ENCODE measurements around the gene HES5. TPM values are rescaled to one million over a fixed set of nuclear protein-coding genes. Genes with fewer than 3 reads are reported as not detected.

The HES5 gene
- total RNA-seq, 1 experiment from 2014 or later, result 0.84 TPM

DNA sequence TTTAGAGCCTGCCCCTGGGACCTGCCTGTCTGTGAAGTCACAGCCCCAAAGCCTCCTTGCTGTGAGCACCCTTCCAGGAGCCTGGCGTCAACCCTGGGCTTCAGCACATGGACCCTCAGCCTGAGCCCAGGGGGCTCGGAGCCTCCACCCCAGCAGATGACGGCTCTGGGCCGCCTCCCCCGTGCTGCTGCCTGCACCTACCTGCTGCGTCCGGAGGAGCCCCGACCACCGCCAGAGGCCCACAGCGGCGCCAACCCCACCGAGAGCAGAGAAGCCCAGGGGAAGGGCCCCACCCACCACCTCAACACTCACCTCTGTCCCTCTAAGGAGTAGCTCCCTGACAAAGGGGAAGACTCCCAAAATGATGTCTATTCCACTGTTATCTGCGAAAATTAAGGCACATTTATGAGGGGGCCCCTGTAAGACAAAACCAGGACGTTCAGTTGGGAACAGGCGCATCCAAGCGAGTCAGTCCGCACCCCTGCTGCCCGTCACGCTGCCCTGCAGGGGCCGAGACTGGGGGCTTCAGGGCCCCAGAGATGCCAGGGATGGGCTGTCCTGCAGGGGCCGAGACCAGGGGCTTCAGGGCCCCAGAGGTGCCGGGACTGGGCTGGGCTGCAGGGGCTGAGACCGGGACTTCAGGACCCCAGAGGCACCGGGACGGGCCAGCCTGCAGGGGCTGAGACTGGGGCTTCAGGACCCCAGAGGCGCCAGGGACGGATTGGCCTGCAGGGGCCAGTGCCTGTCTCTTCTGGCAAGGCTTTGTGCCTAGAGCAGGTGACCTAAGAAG is 19.5 kb downstream of the HES5 start:
- H3F3A ChIP-seq (ENCODE audit: low read length, unreplicated experiment), result no peaks in the 10 kb centered on the region
- no peak overlapping the region for H3K9ac ChIP-seq (ENCODE audit: low read length)
- CTCF ChIA-PET, result no interaction called here
- H3K4me3 ChIP-seq (ENCODE audit: low read length), result no peak overlapping the region
- peaks cover 54% of the 10 kb centered on the region for H3K36me3 ChIP-seq (ENCODE audit: low read depth, low read length)
- H4K20me1 ChIP-seq (ENCODE audit: low read length), result no peaks in the 10 kb centered on the region
- H3K4me2 ChIP-seq (ENCODE audit: low read length), result no peak overlapping the region
- H3K9me3 ChIP-seq (ENCODE audit: low read length), result no peaks in the 10 kb centered on the region
- H3K79me2 ChIP-seq (ENCODE audit: low read length), result no peaks in the 10 kb centered on the region
- BruUV-seq (replicated peaks), result no TSS peak
- no peak overlapping the region for H3K27ac ChIP-seq (ENCODE audit: low read length)
- intact Hi-C loops (cut with micrococcal nuclease), result no loop called here
- TF ChIP-seq, protein P1, sequence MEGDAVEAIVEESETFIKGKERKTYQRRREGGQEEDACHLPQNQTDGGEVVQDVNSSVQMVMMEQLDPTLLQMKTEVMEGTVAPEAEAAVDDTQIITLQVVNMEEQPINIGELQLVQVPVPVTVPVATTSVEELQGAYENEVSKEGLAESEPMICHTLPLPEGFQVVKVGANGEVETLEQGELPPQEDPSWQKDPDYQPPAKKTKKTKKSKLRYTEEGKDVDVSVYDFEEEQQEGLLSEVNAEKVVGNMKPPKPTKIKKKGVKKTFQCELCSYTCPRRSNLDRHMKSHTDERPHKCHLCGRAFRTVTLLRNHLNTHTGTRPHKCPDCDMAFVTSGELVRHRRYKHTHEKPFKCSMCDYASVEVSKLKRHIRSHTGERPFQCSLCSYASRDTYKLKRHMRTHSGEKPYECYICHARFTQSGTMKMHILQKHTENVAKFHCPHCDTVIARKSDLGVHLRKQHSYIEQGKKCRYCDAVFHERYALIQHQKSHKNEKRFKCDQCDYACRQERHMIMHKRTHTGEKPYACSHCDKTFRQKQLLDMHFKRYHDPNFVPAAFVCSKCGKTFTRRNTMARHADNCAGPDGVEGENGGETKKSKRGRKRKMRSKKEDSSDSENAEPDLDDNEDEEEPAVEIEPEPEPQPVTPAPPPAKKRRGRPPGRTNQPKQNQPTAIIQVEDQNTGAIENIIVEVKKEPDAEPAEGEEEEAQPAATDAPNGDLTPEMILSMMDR (conservative IDR thresholded peaks at IDR 0.05; ENCODE audit: low read depth, low read length), result no peak
- no peak for TF ChIP-seq EZH2 (IDR thresholded peaks at IDR 0.05; ENCODE audit: low read length, unreplicated experiment)
- no peak for TF ChIP-seq EZH2phosphoT487 (IDR thresholded peaks at IDR 0.05; ENCODE audit: borderline replicate concordance, low read length)
- POLR2A ChIA-PET (ENCODE audit: unreplicated experiment), result interaction anchor here (0.5 kb wide), 1 partner anchor 311 kb away, joined by 16 read pairs; no protein-coding TSS in a partner anchor
- ATAC-seq (no peak), DNase-seq (no peak)
- no peaks in the 10 kb centered on the region for H3K4me1 ChIP-seq (ENCODE audit: insufficient read depth, low read length)
- no peak overlapping the region for H2AFZ ChIP-seq (ENCODE audit: low read length)
- no peaks in the 10 kb centered on the region for H3K27me3 ChIP-seq (ENCODE audit: low read length)
- no peaks in the 10 kb centered on the region for H3K9me2 ChIP-seq (replicated peaks; ENCODE audit: low read length)

GRCh38 chr1:2509589-2509988 is 20.5 kb downstream of the HES5 start:
- intact Hi-C loops (cut with micrococcal nuclease), result no loop called here
- no peaks in the 10 kb centered on the region for H3K4me1 ChIP-seq (ENCODE audit: insufficient read depth, low read length)
- CTCF ChIA-PET, result no interaction called here

More at GRCh38 chr1:2509589-2509988, 20.5 kb downstream of the HES5 start:
- no peak overlapping the region for H3K4me3 ChIP-seq (ENCODE audit: low read length)
- H3K9me2 ChIP-seq (replicated peaks; ENCODE audit: low read length), result no peaks in the 10 kb centered on the region
- POLR2A ChIA-PET (ENCODE audit: unreplicated experiment), result no interaction called here
- H3K27me3 ChIP-seq (ENCODE audit: low read length), result no peaks in the 10 kb centered on the region
- H3K27ac ChIP-seq (ENCODE audit: low read length), result no peak overlapping the region
- no peak for ATAC-seq
- no peak overlapping the region for H3K9ac ChIP-seq (ENCODE audit: low read length)
- no TSS peak for BruUV-seq (replicated peaks)
- no peak overlapping the region for H3K4me2 ChIP-seq (ENCODE audit: low read length)
- H3K79me2 ChIP-seq (ENCODE audit: low read length), result no peaks in the 10 kb centered on the region
- no peak overlapping the region for H2AFZ ChIP-seq (ENCODE audit: low read length)
- H3K9me3 ChIP-seq (ENCODE audit: low read length), result no peaks in the 10 kb centered on the region
- DNase-seq, result no peak
- H3K36me3 ChIP-seq (ENCODE audit: low read depth, low read length), result peaks cover 54% of the 10 kb centered on the region
- H4K20me1 ChIP-seq (ENCODE audit: low read length), result no peaks in the 10 kb centered on the region
- TF ChIP-seq EZH2 (IDR thresholded peaks at IDR 0.05; ENCODE audit: low read length, unreplicated experiment) (no peak), EZH2phosphoT487 (IDR thresholded peaks at IDR 0.05; ENCODE audit: borderline replicate concordance, low read length) (no peak)
- TF ChIP-seq, protein P1 (conservative IDR thresholded peaks at IDR 0.05; ENCODE audit: low read depth, low read length), result no peak
- H3F3A ChIP-seq (ENCODE audit: low read length, unreplicated experiment), result no peaks in the 10 kb centered on the region
